ENCODE results near the gene MEIOSIN. TPM values are rescaled to one million over a fixed set of nuclear protein-coding genes. Genes with fewer than 3 reads are reported as not detected.

The MEIOSIN gene
- total and polyA plus RNA-seq, 2 of the 13 experiments (the other 11 are each of a cell fraction or from before 2014, with no cell fraction given): not detected

DNA sequence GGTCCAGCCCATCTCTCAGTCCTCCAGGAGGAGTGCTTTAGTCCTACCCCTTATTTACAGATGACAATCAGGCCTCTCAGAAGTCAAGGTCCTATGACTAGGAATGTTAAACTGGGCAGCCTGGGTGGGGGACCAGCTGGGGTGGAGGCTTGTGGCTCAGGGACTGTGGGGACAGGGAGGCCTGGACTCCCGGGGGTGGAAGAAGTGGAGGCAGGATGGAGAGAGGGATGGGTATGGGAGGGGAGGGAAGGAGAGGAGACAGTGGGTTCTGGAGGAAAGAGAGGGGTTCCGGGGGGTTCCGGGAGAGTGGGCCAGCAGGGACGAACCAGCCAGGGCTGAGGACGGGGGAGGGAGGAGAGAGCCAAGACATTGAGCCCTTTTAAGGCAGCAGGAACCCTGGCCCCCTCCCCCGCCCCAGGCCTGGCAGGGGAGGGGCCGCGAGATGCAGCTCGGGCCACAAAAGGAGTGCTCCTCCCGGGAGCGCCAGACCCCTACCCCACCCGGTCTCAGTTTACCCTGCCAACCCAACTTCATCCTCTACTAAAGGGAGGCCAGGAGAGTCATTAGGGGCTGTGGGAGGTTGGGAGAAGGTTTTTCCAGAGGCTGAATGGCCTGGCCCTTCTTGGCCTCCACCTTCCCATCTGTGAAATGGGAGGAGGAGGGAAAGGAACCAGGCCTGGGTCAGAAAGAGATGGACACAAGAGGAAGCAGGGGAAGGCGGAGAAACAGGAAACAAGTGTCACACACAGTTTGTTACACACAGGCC, 47.4 kb downstream of the MEIOSIN start (continued):
- TF ChIP-seq, protein P1, sequence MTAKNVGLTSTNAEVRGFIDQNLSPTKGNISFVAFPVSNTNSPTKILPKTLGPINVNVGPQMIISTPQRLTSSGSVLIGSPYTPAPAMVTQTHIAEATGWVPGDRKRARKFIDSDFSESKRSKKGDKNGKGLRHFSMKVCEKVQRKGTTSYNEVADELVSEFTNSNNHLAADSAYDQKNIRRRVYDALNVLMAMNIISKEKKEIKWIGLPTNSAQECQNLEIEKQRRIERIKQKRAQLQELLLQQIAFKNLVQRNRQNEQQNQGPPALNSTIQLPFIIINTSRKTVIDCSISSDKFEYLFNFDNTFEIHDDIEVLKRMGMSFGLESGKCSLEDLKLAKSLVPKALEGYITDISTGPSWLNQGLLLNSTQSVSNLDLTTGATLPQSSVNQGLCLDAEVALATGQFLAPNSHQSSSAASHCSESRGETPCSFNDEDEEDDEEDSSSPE (CRISPR knock-in tag; IDR thresholded peaks at IDR 0.05): no peak
- TF ChIP-seq KDM1A (CRISPR knock-in tag; IDR thresholded peaks at IDR 0.05) (peak; percentile 69), ZNF776 (CRISPR knock-in tag; IDR thresholded peaks at IDR 0.05) (no peak), FOXA1 (IDR thresholded peaks at IDR 0.05) (no peak), FOXA1 (CRISPR knock-in tag; IDR thresholded peaks at IDR 0.05) (peak; percentile 73), CHD4 (IDR thresholded peaks at IDR 0.05; ENCODE audit: borderline replicate concordance, low read length) (peak; percentile 1; the same call in 1 of the 2 replicates), STAT5B (CRISPR knock-in tag; IDR thresholded peaks at IDR 0.05) (no peak), HDAC6 (IDR thresholded peaks at IDR 0.05; ENCODE audit: low read depth, low read length) (no peak), ZNF788 (CRISPR knock-in tag; IDR thresholded peaks at IDR 0.05; ENCODE audit: borderline replicate concordance) (no peak), ZFYVE20 (CRISPR knock-in tag; IDR thresholded peaks at IDR 0.05; ENCODE audit: borderline replicate concordance, low read depth) (no peak), ZMYM3 (CRISPR knock-in tag; IDR thresholded peaks at IDR 0.05) (peak; percentile 78), MYC (CRISPR knock-in tag; IDR thresholded peaks at IDR 0.05; ENCODE audit: borderline replicate concordance) (no peak)
- TF ChIP-seq, protein P2, sequence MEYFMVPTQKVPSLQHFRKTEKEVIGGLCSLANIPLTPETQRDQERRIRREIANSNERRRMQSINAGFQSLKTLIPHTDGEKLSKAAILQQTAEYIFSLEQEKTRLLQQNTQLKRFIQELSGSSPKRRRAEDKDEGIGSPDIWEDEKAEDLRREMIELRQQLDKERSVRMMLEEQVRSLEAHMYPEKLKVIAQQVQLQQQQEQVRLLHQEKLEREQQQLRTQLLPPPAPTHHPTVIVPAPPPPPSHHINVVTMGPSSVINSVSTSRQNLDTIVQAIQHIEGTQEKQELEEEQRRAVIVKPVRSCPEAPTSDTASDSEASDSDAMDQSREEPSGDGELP (IDR thresholded peaks at IDR 0.05; ENCODE audit: borderline replicate concordance, low read depth): peak; percentile 49; the same call in 1 of the 2 replicates
- TF ChIP-seq, protein P3, sequence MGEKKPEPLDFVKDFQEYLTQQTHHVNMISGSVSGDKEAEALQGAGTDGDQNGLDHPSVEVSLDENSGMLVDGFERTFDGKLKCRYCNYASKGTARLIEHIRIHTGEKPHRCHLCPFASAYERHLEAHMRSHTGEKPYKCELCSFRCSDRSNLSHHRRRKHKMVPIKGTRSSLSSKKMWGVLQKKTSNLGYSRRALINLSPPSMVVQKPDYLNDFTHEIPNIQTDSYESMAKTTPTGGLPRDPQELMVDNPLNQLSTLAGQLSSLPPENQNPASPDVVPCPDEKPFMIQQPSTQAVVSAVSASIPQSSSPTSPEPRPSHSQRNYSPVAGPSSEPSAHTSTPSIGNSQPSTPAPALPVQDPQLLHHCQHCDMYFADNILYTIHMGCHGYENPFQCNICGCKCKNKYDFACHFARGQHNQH (CRISPR knock-in tag; IDR thresholded peaks at IDR 0.05): no peak
- TF ChIP-seq, protein P4, sequence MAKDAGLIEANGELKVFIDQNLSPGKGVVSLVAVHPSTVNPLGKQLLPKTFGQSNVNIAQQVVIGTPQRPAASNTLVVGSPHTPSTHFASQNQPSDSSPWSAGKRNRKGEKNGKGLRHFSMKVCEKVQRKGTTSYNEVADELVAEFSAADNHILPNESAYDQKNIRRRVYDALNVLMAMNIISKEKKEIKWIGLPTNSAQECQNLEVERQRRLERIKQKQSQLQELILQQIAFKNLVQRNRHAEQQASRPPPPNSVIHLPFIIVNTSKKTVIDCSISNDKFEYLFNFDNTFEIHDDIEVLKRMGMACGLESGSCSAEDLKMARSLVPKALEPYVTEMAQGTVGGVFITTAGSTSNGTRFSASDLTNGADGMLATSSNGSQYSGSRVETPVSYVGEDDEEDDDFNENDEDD (CRISPR knock-in tag; IDR thresholded peaks at IDR 0.05; ENCODE audit: borderline replicate concordance): no peak
- TF ChIP-seq, protein P5, sequence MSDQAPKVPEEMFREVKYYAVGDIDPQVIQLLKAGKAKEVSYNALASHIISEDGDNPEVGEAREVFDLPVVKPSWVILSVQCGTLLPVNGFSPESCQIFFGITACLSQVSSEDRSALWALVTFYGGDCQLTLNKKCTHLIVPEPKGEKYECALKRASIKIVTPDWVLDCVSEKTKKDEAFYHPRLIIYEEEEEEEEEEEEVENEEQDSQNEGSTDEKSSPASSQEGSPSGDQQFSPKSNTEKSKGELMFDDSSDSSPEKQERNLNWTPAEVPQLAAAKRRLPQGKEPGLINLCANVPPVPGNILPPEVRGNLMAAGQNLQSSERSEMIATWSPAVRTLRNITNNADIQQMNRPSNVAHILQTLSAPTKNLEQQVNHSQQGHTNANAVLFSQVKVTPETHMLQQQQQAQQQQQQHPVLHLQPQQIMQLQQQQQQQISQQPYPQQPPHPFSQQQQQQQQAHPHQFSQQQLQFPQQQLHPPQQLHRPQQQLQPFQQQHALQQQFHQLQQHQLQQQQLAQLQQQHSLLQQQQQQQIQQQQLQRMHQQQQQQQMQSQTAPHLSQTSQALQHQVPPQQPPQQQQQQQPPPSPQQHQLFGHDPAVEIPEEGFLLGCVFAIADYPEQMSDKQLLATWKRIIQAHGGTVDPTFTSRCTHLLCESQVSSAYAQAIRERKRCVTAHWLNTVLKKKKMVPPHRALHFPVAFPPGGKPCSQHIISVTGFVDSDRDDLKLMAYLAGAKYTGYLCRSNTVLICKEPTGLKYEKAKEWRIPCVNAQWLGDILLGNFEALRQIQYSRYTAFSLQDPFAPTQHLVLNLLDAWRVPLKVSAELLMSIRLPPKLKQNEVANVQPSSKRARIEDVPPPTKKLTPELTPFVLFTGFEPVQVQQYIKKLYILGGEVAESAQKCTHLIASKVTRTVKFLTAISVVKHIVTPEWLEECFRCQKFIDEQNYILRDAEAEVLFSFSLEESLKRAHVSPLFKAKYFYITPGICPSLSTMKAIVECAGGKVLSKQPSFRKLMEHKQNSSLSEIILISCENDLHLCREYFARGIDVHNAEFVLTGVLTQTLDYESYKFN (CRISPR knock-in tag; conservative IDR thresholded peaks at IDR 0.05): no peak
- TF ChIP-seq, protein P6, sequence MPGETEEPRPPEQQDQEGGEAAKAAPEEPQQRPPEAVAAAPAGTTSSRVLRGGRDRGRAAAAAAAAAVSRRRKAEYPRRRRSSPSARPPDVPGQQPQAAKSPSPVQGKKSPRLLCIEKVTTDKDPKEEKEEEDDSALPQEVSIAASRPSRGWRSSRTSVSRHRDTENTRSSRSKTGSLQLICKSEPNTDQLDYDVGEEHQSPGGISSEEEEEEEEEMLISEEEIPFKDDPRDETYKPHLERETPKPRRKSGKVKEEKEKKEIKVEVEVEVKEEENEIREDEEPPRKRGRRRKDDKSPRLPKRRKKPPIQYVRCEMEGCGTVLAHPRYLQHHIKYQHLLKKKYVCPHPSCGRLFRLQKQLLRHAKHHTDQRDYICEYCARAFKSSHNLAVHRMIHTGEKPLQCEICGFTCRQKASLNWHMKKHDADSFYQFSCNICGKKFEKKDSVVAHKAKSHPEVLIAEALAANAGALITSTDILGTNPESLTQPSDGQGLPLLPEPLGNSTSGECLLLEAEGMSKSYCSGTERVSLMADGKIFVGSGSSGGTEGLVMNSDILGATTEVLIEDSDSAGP (CRISPR knock-in tag; IDR thresholded peaks at IDR 0.05; ENCODE audit: borderline replicate concordance): 0 out of 2 replicates have a peak, but pooled peaks have one; percentile 4

All from HepG2 (cell line).